GM18951 (cell line): ENCODE results near the gene SORBS1.

ENCODE experiments used
- POLR2A ChIP-seq: IDR thresholded peaks from 4 replicates; pipeline ENCODE4 v1.6.1; 2011; ENCODE audit warnings: mild to moderate bottlenecking; ENCODE audit not compliant: insufficient read length, insufficient read depth; ENCODE audit errors: extremely low read depth
- in situ Hi-C: fragments of 300-500 bp; cut with MboI; formaldehyde crosslinking; loops from one replicate; pipeline ENCODE4 v1.12.0; 2022; ENCODE audit warnings: low sequenced_read_pairs, mixed read lengths, inconsistent platforms; ENCODE audit not compliant: unreplicated experiment

The SORBS1 gene

DNA sequence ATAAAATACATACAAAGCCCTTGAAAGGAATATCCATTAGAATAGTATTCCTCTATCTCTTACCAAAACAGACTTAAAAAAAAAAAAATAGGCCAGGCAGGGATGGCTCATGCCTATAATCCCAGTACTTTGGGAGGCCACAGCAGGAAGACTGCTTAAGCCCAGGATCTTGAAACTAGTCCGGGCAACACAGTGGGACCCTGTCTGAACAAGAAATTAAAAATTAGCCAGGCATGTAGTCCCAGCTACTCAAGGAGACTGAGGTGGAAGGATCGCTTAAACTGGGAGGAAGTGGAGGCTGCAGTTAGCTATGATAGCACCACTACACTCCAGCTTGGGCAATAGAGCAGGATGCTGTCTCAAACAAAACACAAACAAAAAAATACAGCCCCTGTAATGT, 280.0 kb downstream of the SORBS1 start:
- in situ Hi-C loops = no loop called here
- TF ChIP-seq POLR2A = no peak

DNA sequence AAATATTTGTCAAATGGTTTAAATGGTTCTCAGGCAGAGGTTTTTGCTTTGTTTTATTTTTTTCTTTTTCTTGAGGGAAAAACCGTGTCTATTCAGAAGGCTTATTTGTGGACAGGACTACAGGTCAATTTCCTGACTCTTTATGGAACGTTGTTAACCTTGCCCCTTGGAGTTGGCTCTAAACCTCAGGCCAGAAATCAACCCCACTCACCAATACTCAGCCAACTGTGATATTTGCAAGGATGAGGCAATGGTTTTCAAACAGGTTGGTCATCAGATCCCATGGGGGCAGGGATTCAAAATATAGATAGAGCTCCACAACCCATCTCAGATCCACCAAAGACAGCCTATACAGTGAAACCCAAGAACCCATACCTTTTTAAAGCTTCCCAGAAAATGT, 280.5 kb downstream of the SORBS1 start:
- TF ChIP-seq POLR2A = no peak
- in situ Hi-C loops = no loop called here

DNA sequence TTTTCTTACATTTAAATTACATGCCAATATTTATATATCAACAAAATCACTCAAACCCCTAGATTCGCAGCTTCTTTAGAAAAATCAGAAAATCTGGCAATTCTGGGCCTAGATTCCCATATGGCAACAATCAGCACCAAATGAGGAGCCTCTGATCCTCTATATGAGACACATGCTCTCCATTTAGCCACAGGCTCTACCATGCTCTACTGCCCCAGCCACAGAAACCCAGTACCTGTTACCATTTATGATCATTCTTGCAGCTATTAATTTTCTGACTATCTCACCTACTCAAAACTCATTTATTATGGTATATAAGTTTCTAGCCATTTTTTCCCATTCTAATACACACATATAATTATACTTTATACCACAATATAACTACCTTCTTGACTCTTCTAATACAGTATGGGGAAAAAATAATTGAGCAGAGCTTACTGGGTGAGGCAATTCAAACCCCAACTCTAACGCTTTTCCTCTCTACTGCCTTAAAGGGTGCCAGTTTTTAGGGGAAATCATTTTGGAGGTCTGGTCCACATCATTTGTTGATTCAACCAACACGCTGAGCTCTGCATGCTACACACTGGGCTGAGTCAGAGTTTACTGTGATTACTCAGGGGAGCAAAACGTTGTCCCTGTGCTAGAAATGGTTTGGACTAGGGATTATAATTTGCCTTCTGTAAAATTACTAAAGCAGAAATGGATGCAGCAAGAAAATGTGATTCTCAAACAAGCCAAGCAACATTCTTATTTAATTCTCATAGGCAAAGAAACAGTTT, 281.9 kb downstream of the SORBS1 start:
- in situ Hi-C loops = no loop called here
- no peak for TF ChIP-seq POLR2A

DNA sequence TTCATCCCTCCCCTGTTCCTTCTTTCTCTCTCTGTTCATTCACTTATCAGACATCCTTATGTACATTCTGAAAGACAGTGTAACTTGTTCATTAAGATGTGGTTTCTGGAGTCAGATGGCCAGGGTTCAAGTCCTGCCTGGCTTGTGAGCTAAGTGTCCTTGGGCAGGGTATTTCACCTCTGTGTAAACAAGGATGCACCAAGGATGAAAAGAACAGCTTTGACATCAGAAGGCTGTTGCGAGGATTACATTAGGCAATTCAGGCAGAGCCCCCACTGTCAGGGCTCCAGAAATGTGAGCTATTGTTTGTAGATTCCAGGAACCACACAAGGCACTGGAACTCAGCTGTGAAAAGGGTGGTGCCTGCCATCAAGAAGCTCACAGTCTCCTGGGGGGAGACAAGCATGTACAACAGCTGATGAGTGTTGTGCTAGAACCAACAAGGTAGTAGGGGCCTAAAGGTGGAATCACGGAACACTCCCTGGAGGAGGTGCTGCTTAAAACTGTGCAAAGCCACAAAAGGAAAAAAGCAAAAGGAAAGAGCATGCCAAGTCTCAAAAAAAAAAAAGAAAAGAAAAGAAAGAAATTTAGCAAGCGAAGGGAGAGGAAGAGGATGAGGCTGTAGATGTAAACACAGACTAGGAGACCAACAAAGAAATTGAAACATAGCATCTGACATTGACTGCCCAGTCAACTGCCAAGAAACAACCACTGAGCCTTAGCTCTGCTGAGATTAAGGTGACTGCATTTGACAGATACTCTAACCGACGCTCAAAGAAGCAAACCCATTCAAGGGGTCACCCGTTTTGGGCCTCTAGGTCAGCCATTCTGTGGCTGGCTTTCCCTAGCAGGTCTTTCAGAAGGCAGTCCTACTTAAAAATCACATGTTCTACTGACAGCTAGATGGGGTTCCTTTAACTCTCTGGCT, 282.8 kb downstream of the SORBS1 start:
- TF ChIP-seq POLR2A = no peak
- in situ Hi-C loops = no loop called here

DNA sequence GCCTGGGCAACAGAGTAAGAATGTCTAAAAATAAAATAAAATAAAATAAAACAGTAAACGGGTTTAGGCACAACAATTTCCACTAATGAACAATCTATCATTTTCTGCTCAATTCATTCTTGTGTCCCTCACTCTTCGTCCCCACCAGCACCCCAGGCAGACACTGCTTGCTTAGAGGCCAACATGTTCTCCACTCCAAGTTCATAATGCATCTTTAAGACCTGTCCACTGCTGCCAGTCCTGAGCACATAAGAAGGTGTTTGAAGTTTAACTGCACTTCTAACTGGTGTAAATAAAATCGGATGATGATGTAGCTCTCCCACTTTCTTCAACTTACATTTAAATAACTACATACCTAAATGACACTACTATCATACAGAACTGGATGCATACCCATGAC, 283.6 kb downstream of the SORBS1 start:
- in situ Hi-C loops = no loop called here
- TF ChIP-seq POLR2A = no peak

DNA sequence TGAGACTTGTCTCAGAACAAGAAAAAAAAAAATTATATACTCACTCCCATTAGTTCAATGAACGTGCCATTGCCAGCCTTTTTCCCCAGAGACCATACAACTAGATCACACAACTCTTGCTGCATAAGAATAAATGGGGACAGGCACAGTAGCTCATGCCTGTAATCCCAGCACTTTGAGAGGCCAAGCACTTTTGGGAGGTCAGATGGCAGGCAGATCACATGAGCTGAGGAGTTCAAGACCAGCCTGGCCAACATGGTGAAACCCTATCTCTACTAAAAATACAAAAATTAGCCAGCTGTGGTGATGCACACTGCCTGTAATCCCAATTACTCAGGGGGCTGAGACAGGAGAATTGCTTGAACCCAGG, 284.0 kb downstream of the SORBS1 start:
- in situ Hi-C loops = no loop called here
- no peak for TF ChIP-seq POLR2A

DNA sequence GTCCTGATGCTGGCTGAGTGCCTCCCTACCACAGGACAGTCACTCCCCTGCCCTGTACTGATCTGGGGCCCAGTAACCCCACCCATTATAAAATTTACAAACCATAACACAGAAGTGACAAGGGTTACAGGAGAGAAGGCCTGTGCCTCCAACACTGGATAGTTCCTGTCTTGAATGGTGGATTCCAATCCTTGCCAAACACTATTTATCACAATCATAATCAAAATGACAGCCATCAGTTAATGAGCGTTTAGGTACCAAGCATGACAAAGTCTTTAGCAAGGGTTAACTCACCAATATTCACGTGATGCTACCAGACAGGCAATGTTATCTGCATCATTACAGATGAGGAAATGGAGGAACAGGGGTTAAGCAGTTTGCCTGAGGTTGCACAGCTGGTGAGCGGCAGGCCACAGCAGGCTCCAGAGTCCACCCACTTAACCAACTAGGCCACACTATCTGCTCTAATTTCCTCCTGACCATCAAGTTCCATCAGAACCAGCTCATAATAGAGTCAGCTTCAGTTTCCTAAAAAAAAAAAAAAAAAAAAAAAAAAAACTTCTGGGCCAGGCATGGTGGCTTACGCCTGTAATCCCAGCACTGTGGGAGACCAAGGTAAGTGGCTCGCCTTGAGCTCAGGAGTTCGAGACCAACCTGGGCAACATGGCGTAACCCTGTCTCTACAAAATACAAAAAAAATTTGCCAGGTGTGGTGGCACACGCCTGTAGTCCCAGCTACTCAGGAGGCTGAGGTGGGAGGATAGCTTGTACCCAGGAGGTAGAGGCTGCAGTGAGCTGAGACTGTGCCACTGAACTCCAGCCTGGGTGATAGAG, 284.6 kb downstream of the SORBS1 start:
- TF ChIP-seq POLR2A = no peak
- in situ Hi-C loops = no loop called here

DNA sequence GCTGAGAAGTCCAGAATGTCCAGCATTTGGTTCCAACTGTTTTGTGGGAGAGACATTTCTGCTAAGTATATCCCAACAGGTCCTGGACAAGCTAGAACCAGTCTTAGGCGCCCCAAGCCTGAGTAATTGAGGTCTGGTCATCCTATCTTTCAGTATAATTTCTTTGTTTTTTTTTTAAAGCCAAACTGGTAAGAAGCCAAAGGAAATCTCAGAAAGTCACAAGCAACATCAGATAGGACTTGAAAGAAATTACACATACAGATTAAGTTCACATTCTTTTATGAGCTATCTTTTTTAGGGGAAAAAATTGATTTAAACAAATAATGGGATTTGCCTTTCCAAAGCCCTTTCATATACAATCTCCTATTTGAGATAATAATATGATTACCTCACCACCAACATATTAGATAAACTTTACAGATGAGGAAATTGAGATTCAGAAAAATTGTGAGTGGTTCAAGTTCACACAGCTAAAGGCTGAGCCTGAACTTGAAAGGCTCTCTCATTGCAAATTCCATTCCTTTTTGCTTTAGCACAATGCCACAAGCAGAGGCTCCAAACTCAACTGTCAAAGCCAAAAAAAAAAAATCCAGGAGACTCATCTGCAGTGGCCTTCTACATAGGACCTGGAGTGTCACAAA, 285.3 kb downstream of the SORBS1 start:
- no peak for TF ChIP-seq POLR2A
- in situ Hi-C loops = no loop called here

DNA sequence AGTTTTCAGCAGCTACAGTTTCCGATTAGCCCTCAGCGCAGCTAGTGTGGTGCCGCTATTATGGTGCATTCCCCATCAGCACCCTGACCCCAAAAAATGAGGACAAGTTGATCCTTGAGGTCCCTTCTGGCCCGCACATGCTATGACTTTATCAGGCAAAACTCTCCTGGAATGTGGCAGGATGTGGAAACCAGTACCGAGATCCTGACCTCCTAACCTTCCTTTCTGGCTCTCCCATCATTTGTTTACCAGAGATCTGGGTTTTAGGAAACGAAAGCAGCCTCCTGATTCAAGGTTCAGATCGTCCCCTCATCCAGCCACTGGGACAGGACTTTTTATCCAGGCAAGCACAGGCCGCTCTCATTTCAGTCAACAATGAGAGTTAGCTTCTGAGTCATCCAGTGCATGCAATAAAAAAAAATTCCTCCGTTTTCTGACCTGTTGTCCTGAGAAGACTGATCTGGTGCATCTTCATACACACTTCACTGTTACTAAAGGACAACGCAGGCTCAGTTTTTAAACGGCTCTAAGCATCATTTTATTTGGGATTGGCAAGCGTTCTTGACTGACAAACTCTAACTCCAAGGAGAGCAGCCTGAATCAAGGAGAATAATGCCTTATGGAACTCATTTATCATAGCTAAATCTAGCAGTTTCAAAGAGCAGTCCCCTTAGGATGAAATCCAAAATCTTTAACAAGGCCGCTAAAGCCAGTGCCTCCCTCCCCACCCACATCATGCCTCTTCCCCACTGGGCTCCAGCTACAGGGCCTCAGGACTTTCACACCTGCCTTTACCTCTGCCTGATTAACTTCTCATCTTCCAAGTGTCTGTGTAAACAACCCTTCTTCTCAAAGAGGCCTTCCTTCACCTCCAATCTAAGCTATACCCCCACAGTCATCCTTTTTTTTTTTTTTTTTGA, 287.5 kb downstream of the SORBS1 start:
- in situ Hi-C loops = no loop called here
- no peak for TF ChIP-seq POLR2A

DNA sequence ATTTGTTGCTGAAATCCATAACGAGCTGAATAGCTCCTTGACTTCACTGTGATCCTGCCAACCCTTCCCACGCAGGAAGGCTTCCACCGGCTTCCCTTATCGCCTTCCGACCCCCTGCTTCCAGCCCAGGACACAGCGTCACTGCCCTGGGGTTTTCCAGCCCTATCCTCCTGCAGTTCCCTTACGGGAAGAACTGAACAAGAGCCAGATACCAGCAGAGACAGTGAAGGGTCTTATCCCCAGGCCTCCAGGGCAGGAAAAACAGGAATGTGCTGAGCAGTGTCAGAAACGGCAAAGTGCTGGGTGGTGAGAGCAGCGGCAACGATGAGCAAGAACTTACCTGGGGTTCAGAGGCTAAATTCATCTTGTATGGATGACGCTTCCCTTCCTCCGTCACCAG, 292.7 kb downstream of the SORBS1 start:
- in situ Hi-C loops = no loop called here
- TF ChIP-seq POLR2A = no peak

DNA sequence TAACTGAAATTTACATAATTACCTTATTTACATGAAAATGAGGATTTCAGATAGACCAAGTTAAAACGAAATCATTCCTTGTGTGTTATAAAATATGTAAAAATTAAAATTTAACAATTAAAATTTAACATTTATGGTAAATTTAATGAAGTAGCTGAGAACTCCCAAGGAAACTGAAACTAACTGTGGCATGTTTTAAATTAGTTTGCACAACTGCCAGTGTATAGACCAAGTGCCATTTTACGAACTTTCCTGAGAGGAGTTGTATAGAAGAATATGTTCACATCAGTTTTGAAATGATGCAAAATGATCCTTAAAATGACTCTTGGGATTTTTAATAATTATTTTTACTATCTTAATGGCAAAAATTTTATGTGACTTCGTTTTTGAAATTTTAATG, 293.9 kb downstream of the SORBS1 start:
- no peak for TF ChIP-seq POLR2A
- in situ Hi-C loops = no loop called here

DNA sequence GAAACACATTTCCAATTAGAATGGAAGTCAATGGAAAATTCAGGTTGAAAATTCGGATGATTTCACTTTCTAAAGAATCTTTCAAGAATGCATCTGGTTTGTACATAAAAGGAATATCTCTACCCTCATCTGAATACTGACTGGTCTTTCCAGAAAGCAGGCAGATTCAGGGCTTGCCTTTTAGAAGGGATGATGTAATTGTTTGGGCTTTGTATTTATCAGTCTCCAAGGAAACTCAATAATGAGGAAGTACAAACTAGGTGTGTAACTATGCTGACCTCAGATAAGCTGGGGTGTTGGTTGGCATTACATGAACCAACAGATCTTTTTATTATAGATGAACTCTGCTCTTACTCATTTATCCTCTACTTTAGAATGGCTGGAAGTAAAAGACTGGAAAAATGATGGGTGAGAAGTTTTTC, 294.5 kb downstream of the SORBS1 start:
- no peak for TF ChIP-seq POLR2A
- in situ Hi-C loops = no loop called here
